ENCODE results near the gene MTMR11. TPM values are rescaled to one million over a fixed set of nuclear protein-coding genes. Genes with fewer than 3 reads are reported as not detected.
A peak's percentile ranks its signal among the peaks of the same experiment; 100 is the strongest.

The MTMR11 gene
- total and polyA plus RNA-seq, 9 of the 15 experiments (the other 6 are each of a cell fraction or from before 2014, with no cell fraction given), result 0.09 to 1.6 (median 0.51) TPM

GRCh38 chr1:149936992-149937705 lies 470 bp upstream of the MTMR11 start (continued):
- 0 out of 4 replicates have a peak, but pooled peaks of 1 of the 2 experiments have one; percentile 18 for TF ChIP-seq FOXK2 (conservative IDR thresholded peaks at IDR 0.05 in 1 of 2, IDR thresholded peaks at IDR 0.05 in 1 of 2; ENCODE audit: low read depth in 2 of 2)
- TF ChIP-seq ZNF408 (CRISPR knock-in tag; IDR thresholded peaks at IDR 0.05; ENCODE audit: low read depth), result no peak
- 0 out of 2 replicates have a peak, but pooled peaks have one; percentile 18 for TF ChIP-seq CTBP1 (IDR thresholded peaks at IDR 0.05; ENCODE audit: borderline replicate concordance)
- no peak for TF ChIP-seq TGIF2 (CRISPR knock-in tag; IDR thresholded peaks at IDR 0.05)
- peak; percentile 31 for TF ChIP-seq MEIS2 (IDR thresholded peaks at IDR 0.05; ENCODE audit: partially characterized antibody)
- TF ChIP-seq ZBTB49 (CRISPR knock-in tag; IDR thresholded peaks at IDR 0.05; ENCODE audit: borderline replicate concordance), result no peak
- TF ChIP-seq ETV6 (IDR thresholded peaks at IDR 0.05; ENCODE audit: borderline replicate concordance in 1 of 2, low read depth in 2 of 2, low read length in 1 of 2), result no peak
- no peak for TF ChIP-seq ETV6 (CRISPR knock-in tag; IDR thresholded peaks at IDR 0.05; ENCODE audit: borderline replicate concordance)
- TF ChIP-seq NFYB (IDR thresholded peaks at IDR 0.05; ENCODE audit: extremely low read depth, insufficient read length), result peak; percentile 11
- TF ChIP-seq TEAD4 (IDR thresholded peaks at IDR 0.05; ENCODE audit: low read length), result 0 out of 2 replicates have a peak, but pooled peaks have one; percentile 19
- TF ChIP-seq TEAD4 (CRISPR knock-in tag; IDR thresholded peaks at IDR 0.05; ENCODE audit: borderline replicate concordance), result no peak

All from K562 (cell line).